GM23248 (cell line): Measurements from ENCODE around the gene TSSC4. TPM values are rescaled to one million over a fixed set of nuclear protein-coding genes. Genes with fewer than 3 reads are reported as not detected.

ENCODE experiments used
- DNase-seq: peaks from one replicate; pipeline ENCODE4 v3.0.0-alpha.2; 2015
- H2AFZ ChIP-seq: fragments of 200-600 bp; sonication (generic); 2 replicates; pipeline ENCODE4 v1.6.1; 2016; ENCODE audit warnings: antibody characterized with exemption
- H3F3A ChIP-seq: fragments of 200-600 bp; sonication (generic); 2 replicates; pipeline ENCODE4 v1.6.1; 2016; ENCODE audit warnings: mild to moderate bottlenecking, antibody characterized with exemption, mixed run types; ENCODE audit not compliant: insufficient read depth
- H3K27ac ChIP-seq: fragments of 200-600 bp; sonication (generic); 2 replicates; pipeline ENCODE4 v1.5.1; 2016; ENCODE audit warnings: mild to moderate bottlenecking
- H3K27me3 ChIP-seq: fragments of 200-600 bp; sonication (generic); replicated peaks from 2 replicates; pipeline ENCODE4 v1.6.1; 2016; ENCODE audit warnings: mild to moderate bottlenecking; ENCODE audit not compliant: insufficient read depth
- H3K36me3 ChIP-seq: fragments of 200-600 bp; sonication (generic); 2 replicates; pipeline ENCODE4 v1.6.1; 2016; ENCODE audit warnings: low read depth, mild to moderate bottlenecking
- H3K4me1 ChIP-seq: fragments of 200-600 bp; sonication (generic); 2 replicates; pipeline ENCODE4 v1.6.1; 2016; ENCODE audit warnings: mild to moderate bottlenecking; ENCODE audit not compliant: insufficient read depth
- H3K4me2 ChIP-seq: fragments of 200-600 bp; sonication (generic); one replicate; pipeline ENCODE4 v1.6.1; 2016; ENCODE audit warnings: mild to moderate bottlenecking; ENCODE audit not compliant: unreplicated experiment
- H3K4me3 ChIP-seq: fragments of 200-600 bp; sonication (generic); 2 replicates; pipeline ENCODE4 v1.5.1; 2016; ENCODE audit warnings: mild to moderate bottlenecking
- H3K79me2 ChIP-seq: fragments of 200-600 bp; sonication (generic); 2 replicates; pipeline ENCODE4 v1.6.1; 2016; ENCODE audit warnings: mild to moderate bottlenecking; ENCODE audit not compliant: insufficient read depth
- H3K9ac ChIP-seq: fragments of 200-600 bp; sonication (generic); 2 replicates; pipeline ENCODE4 v1.6.1; 2016; ENCODE audit warnings: mild to moderate bottlenecking
- H3K9me2 ChIP-seq: fragments of 200-600 bp; sonication (generic); 2 replicates; pipeline ENCODE4 v1.6.1; 2016; ENCODE audit warnings: mixed run types, mild to moderate bottlenecking, moderate library complexity; ENCODE audit not compliant: insufficient read depth
- H3K9me3 ChIP-seq: fragments of 200-600 bp; sonication (generic); one replicate; pipeline ENCODE4 v1.6.1; 2017; ENCODE audit warnings: low read depth
- H4K20me1 ChIP-seq: fragments of 200-600 bp; sonication (generic); 2 replicates; pipeline ENCODE4 v1.6.0; 2016; ENCODE audit not compliant: insufficient read depth
- EZH2 ChIP-seq: fragments of 200-600 bp; sonication (generic); IDR thresholded peaks from 2 replicates; pipeline ENCODE4 v1.6.1; 2018; ENCODE audit warnings: antibody characterized with exemption, mild to moderate bottlenecking; ENCODE audit not compliant: insufficient read depth, poor library complexity, severe bottlenecking
- EZH2phosphoT487 ChIP-seq: fragments of 200-600 bp; sonication (generic); IDR thresholded peaks from 2 replicates; pipeline ENCODE4 v1.6.1; 2018; ENCODE audit warnings: antibody characterized with exemption, moderate library complexity, mild to moderate bottlenecking, low read depth; ENCODE audit not compliant: insufficient read depth
- WGBS, 2 experiments: methylation state at CpG; one replicate each; pipeline ENCODE4 v1.1.6; 2015 to 2017; ENCODE audit warnings: low lambda C conversion rate in 2 of 2, low coverage in 1 of 2; ENCODE audit errors: missing lambda C conversion rate in 2 of 2; 5-methylcytosine and 5-hydroxymethylcytosine counted together
- in situ Hi-C: fragments of 300-500 bp; cut with MboI; formaldehyde crosslinking; loops from 2 replicates; pipeline ENCODE4 v1.15.0; 2020
- polyA plus RNA-seq: library from polyadenylated mRNA; unstranded; fragments of >200 nt; fragmentation: Nextera tagmentation; extraction: Ambion mirVana; gene quantifications from 2 replicates; pipeline ENCODE4 v1.2.1, GENCODE V29; 2016
- total RNA-seq: library from RNA; depleted of rRNA; stranded (reverse); fragments of >200 nt; shearing (Covaris generic); gene quantifications from 2 replicates; pipeline ENCODE4 v1.2.3, GENCODE V29; 2014

The TSSC4 gene
- total and polyA plus RNA-seq, 2 experiments from 2014 or later, result 44.4 to 61.8 TPM

DNA sequence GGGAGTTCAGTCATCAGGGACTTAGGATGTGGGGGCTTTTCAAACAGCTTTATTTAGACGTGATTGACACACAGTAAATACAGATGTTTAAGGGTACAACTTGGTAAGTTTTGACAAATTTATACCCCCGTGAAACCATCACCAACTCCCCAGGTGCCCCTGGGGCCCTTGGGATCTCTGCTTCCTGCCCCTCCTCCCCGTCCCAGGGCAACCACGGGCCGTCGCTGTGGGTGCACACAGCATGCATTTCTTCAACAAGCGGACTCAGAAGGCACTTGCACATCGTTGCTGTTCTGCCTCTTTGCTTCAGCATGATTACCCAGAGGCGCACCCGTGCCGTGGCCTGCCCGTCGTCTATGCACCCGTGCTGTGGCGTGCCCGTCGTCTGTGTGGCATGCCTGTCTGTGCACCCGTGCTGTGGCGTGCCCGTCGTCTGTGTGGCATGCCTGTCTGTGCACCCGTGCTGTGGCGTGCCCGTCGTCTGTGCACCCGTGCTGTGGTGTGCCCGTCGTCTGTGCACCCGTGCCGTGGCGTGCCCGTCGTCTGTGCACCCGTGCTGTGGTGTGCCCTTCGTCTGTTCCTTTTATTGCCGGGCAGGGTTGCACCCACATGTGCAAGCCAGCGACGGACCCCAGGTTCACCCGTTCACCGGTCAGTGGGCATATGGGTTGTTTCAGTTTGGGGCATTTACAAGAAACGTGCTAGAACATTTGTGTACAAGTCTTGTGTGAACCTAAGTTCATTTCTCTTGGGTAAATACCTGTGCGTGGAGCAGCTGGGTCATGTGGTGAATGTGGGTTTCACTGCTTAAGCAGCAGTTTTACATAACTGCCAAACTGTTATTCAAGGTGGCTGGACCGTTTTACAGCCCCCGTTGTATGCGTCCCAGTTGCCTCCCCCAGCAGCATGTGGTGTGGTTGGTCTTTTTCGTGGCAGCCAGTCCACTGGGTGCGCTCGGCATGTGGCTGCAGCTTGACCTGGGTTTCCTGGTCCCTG is 15.1 kb upstream of the TSSC4 start:
- H3K9me2 ChIP-seq, result no peaks in the 10 kb centered on the region
- no peak for DNase-seq
- H3K4me1 ChIP-seq, result peaks cover 31% of the 10 kb centered on the region
- H3K27ac ChIP-seq, result no peak overlapping the region
- H3K27me3 ChIP-seq, result no peaks in the 10 kb centered on the region
- TF ChIP-seq EZH2phosphoT487 (no peak), EZH2 (no peak)
- 0 out of 2 replicates have a peak, but pooled peaks cover 4% of the 10 kb centered on the region for H3F3A ChIP-seq
- H3K79me2 ChIP-seq, result peaks cover 97% of the 10 kb centered on the region
- no peak overlapping the region for H3K9ac ChIP-seq
- no peaks in the 10 kb centered on the region for H3K36me3 ChIP-seq
- no peaks in the 10 kb centered on the region for H3K9me3 ChIP-seq
- no peak overlapping the region for H3K4me3 ChIP-seq
- in situ Hi-C loops, result no loop called here
- no peak overlapping the region for H2AFZ ChIP-seq
- WGBS, 2 experiments, result 74 to 77% methylated on average over 37 to 47 of the region's 48 CpGs
- no peak overlapping the region for H3K4me2 ChIP-seq
- peaks cover 5% of the 10 kb centered on the region; the same call in 1 of the 2 replicates for H4K20me1 ChIP-seq

DNA sequence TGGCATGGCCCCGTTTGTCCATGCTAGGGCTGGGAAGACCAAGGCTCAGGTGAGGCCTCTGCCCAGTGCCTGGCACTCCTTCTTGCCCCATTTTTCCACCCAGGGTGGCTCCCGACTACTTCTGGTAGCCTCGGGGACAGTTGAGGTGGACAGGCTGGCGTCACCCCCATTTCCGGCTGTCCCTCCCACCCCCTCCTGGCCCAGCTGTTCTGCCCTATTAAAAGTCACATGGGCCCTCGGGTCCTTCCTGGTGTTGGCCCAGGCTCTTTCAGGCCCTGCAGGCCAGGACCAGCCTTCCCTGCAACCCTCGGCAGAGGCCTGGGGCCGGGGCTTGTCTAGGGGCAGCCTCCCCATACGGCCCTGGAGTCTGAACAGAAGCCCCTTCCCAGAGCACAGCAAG is 14.0 kb upstream of the TSSC4 start:
- Histone ChIP-seq H3K4me2 (no peak overlapping the region), H3K36me3 (no peaks in the 10 kb centered on the region)
- 51 to 56% methylated on average over 8 to 9 of the region's 9 CpGs for WGBS, 2 experiments

DNA sequence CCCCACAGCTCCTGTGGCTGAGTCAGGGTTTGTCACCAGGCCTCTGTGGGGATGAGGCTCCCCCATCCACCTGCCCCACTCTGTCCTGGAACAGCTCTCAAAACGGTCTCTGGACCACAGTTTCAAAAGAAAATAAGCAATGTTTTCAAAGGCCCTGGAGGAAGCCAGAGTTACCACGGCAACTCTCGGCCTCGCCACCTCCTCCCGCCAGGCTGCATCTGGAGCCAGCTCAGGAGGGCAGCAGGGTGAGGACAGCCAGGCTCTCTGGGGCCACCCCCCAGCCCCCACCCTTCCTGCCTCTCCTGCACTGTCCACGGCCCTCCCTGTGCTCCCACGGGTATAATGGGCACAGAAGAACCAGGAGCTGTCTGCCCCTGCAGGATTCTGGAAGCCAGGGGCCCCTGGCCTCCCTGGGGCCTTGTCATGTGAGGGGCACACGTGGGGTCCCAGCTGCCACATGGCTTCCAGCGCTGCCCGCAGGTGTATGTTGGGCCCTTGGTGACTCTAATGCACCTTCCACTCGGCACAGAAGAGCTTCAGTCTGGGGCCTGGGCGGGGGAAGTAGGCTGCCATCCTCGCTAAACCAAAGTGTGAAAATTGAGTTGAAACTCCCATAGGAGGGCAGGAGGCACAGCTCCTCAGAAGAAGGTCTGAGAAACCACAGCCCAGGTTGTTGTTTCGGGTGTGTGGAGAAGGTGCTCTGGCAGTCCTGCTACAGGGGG is 13.1 kb upstream of the TSSC4 start:
- Histone ChIP-seq H3K9ac (peak overlapping the region; percentile 32; the same call in 1 of the 2 replicates), H3K4me1 (peaks cover 30% of the 10 kb centered on the region), H3K9me3 (no peaks in the 10 kb centered on the region), H3K79me2 (peaks cover 97% of the 10 kb centered on the region), H3K27me3 (no peaks in the 10 kb centered on the region), H3K27ac (peak overlapping the region; percentile 36; the same call in 1 of the 2 replicates), H3F3A (0 out of 2 replicates have a peak, but pooled peaks cover 2% of the 10 kb centered on the region), H3K36me3 (no peaks in the 10 kb centered on the region), H4K20me1 (peaks cover 5% of the 10 kb centered on the region; the same call in 1 of the 2 replicates), H3K4me3 (no peak overlapping the region), H3K9me2 (no peaks in the 10 kb centered on the region), H2AFZ (no peak overlapping the region), H3K4me2 (no peak overlapping the region)
- TF ChIP-seq EZH2phosphoT487 (no peak), EZH2 (no peak)
- WGBS, 2 experiments, result 41 to 46% methylated on average over 14 of the region's 14 CpGs
- peak; percentile 60 for DNase-seq
- in situ Hi-C loops, result no loop called here

More for the DNA sequence above, 14.0 kb upstream of the TSSC4 start:
- Histone ChIP-seq H3K9ac (peak overlapping the region; percentile 32; the same call in 1 of the 2 replicates), H3K9me2 (no peaks in the 10 kb centered on the region), H3K9me3 (no peaks in the 10 kb centered on the region), H2AFZ (no peak overlapping the region), H3K4me3 (no peak overlapping the region), H3K27me3 (no peaks in the 10 kb centered on the region), H3K79me2 (peaks cover 97% of the 10 kb centered on the region), H3K4me1 (peaks cover 30% of the 10 kb centered on the region), H3K27ac (peak overlapping the region; percentile 36; the same call in 1 of the 2 replicates), H3F3A (0 out of 2 replicates have a peak, but pooled peaks cover 4% of the 10 kb centered on the region), H4K20me1 (peaks cover 5% of the 10 kb centered on the region; the same call in 1 of the 2 replicates)
- TF ChIP-seq EZH2 (no peak), EZH2phosphoT487 (no peak)
- DNase-seq, result no peak
- in situ Hi-C loops, result no loop called here
